GM12891 (cell line): Measurements from ENCODE around the gene SRCAP.

Experiments used
- POLR2A ChIP-seq: IDR thresholded peaks from 2 replicates; pipeline ENCODE4 v1.6.1; 2011; ENCODE audit warnings: low read depth, low read length, control low read depth
- POLR2AphosphoS5 ChIP-seq: IDR thresholded peaks from 2 replicates; pipeline ENCODE4 v1.6.1; 2011; ENCODE audit warnings: low read depth, low read length, control low read depth

DNA sequence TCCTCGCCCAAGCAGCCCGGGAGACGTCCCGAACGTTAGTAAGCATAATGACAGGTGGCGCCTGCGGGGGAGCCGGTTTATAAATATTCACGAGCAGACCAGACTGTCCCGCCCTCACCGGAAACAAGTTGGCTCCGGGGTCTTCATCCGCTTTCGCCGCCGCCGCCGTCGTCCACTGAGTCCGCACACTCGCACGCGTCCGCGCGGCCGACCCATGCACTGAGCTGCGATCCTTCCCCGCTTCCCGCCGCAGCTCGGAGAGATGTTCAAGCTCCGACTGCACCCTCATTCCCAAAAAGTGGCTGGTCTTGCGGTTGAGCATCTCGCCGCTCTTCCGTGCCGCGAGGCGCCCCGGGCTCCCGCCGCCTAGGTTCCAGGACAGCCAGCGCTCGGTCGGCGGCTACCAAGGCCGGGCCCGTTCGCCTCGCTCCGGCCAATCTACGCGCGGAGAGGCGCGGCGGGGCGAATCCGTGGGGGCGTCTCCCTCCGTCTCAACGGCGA, 62.5 kb downstream of the SRCAP start:
- TF ChIP-seq POLR2A (0 out of 2 replicates have a peak, but pooled peaks have one; percentile 34), POLR2AphosphoS5 (no peak)
